Measurements from ENCODE around the gene CCDC77.

DNA sequence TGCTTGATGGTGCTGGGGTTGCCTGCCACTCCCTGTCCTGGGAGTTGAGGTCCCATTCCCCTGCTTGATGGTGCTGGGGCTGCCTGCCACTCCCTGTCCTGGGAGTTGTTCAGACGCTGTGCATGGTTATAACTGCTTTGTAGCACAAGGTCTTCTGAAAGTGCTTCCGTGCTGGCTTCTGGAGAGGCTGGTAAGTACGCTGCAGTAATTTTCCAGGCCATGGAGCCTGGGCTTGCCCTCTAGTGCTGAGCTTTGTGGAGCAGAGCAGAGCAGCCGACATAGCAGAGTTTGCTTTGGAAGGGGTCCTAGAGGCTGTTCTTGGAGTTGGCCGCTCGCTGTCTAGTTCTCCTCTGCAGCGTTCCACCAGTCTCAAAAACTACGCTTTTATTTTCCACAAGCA lies 64.6 kb downstream of the CCDC77 start:
- TF ChIP-seq, protein P1, sequence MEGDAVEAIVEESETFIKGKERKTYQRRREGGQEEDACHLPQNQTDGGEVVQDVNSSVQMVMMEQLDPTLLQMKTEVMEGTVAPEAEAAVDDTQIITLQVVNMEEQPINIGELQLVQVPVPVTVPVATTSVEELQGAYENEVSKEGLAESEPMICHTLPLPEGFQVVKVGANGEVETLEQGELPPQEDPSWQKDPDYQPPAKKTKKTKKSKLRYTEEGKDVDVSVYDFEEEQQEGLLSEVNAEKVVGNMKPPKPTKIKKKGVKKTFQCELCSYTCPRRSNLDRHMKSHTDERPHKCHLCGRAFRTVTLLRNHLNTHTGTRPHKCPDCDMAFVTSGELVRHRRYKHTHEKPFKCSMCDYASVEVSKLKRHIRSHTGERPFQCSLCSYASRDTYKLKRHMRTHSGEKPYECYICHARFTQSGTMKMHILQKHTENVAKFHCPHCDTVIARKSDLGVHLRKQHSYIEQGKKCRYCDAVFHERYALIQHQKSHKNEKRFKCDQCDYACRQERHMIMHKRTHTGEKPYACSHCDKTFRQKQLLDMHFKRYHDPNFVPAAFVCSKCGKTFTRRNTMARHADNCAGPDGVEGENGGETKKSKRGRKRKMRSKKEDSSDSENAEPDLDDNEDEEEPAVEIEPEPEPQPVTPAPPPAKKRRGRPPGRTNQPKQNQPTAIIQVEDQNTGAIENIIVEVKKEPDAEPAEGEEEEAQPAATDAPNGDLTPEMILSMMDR (IDR thresholded peaks at IDR 0.05; ENCODE audit: poor library complexity) = no peak
- TF ChIP-seq EZH2phosphoT487 (IDR thresholded peaks at IDR 0.05; ENCODE audit: low read depth, severe bottlenecking, unreplicated experiment) = no peak
- no peak for TF ChIP-seq EZH2 (IDR thresholded peaks at IDR 0.05; ENCODE audit: borderline replicate concordance)
